ENCODE data around the gene EXOSC5. TPM values are rescaled to one million over a fixed set of nuclear protein-coding genes. Genes with fewer than 3 reads are reported as not detected.
"Not testable (repeated sequence)": the region's sequence is repeated elsewhere in the genome, so short reads cannot be mapped to it uniquely, and the experiment has no call there.

EXOSC5 gene
- total RNA-seq: 50.4 and 54.3 TPM in 2 replicates

DNA sequence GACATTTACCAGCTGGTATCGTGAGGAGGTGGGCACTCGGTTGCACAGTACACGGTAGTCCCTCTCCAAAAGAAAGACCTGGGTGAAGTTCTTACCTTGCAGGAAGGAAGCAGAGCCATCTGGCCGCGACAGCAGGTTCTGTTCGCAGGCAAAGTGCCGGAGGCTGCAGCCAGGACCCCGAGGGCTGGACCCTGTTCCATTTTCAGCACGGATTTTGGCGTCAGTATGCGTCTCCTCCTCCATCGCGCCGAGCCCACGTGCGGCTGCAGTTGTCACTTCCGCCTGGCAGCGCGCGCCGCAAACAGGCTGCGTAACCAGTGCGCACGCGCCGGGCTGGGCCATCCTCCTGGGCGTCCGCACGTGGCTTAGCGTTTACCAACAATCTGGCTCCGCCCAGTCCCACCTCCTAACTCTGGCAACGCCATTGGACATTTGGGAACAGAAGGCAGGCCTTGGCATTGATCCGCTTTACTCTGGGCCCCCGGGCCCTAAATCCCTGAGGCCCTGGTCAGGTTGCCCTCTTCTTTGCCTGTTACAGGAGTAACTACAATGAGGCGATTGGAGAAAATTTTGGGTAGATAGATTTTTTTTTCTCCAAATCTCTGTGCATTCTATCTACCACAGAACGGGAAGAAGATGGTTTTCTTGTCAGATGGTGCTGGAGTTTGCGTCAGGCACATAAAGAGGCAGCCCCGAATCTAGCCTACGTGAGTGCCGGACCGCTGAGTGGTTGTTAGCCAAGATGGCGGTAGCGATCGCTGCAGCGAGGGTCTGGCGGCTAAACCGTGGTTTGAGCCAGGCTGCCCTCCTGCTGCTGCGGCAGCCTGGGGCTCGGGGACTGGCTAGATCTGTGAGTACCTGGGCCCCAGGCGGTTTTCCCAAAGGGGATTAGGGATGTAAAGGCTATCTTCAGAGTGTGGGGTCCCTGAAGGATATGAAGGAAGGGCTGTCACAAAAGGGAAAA lies at the start of gene EXOSC5, which contains the start of gene BCKDHA:
Gene EXOSC5 (minus strand): TSS at position 274 of the 964 bp plus-strand sequence. CDS start 31 bp downstream, at position 243.
Gene BCKDHA (plus strand): TSS at position 733 of the 964 bp plus-strand sequence. CDS start 10 bp downstream, at position 743.
- peak within 1 kb of the TSS; percentile 95 for H3K4me3 Mint-ChIP-seq (ENCODE audit: low read depth)
- DNase-seq (ENCODE audit: low spot score): peak; percentile 99
- intact Hi-C loops (cut with micrococcal nuclease): loop anchor here (1.0 kb wide), 3 partner anchors 34 to 133 kb away; partner anchors contain the start of genes DMAC2 and HNRNPUL1
- H3K4me1 Mint-ChIP-seq (ENCODE audit: low read depth): peaks cover 26% of the 10 kb centered on the region
- no peaks in the 10 kb centered on the region for H3K9me3 Mint-ChIP-seq
- H3K27me3 Mint-ChIP-seq (ENCODE audit: low read depth): no peaks in the 10 kb centered on the region
- H3K36me3 Mint-ChIP-seq (ENCODE audit: low read depth): peaks cover 18% of the 10 kb centered on the region
- H3K27ac Mint-ChIP-seq: peak within 1 kb of the TSS; percentile 99

GRCh38 chr19:41445575-41445974 lies 48.4 kb upstream of the EXOSC5 start:
- intact Hi-C loops (cut with micrococcal nuclease): no loop called here
- no peak for DNase-seq (ENCODE audit: low spot score)
- peaks cover 11% of the 10 kb centered on the region for H3K4me1 Mint-ChIP-seq (ENCODE audit: low read depth)
- no peaks in the 10 kb centered on the region for H3K36me3 Mint-ChIP-seq (ENCODE audit: low read depth)
- H3K27me3 Mint-ChIP-seq (ENCODE audit: low read depth): peaks cover 3% of the 10 kb centered on the region
- no peaks in the 10 kb centered on the region for H3K9me3 Mint-ChIP-seq
- no peak overlapping the region for H3K4me3 Mint-ChIP-seq (ENCODE audit: low read depth)
- no peak overlapping the region for H3K27ac Mint-ChIP-seq

DNA sequence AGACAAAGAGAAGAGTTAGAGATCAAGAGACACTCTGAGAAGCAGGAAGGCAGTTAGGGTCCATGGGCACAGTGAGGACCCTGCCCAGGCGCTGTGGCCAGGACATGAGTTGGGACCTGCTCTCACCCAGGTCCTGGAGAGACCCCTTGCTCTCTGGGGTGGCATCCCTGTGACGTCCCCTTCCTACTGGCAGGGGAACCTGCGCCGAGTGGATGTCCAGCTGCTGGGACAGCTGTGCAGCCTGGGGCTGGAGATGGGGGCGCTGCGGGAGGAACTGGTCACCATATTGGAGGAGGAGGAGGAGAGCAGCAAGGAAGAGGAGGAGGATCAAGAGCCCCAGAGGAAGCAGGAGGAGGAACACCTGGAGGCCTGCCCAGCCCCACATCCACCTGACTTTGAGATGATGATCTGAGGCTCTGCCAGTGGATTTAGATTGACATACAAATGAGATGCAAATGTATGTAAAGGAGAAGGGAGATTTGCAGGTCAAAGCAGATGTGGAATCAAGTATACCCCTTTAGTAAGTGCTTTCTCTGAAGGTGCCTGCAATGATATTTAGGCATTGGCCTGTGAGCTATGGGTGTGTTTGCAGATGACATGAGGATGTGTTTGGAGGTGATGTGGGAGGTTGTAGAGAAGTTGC lies 46.8 kb upstream of the EXOSC5 start:
- Mint-ChIP-seq H3K4me3 (ENCODE audit: low read depth) (no peak overlapping the region), H3K27ac (no peak overlapping the region), H3K36me3 (ENCODE audit: low read depth) (no peaks in the 10 kb centered on the region), H3K9me3 (no peaks in the 10 kb centered on the region), H3K4me1 (ENCODE audit: low read depth) (peaks cover 8% of the 10 kb centered on the region), H3K27me3 (ENCODE audit: low read depth) (peaks cover 3% of the 10 kb centered on the region)
- intact Hi-C loops (cut with micrococcal nuclease): no loop called here
- DNase-seq (ENCODE audit: low spot score): no peak

- H3K36me3 Mint-ChIP-seq (ENCODE audit: low read depth): peaks cover 6% of the 10 kb centered on the region
- DNase-seq (ENCODE audit: low spot score): no peak
- intact Hi-C loops (cut with micrococcal nuclease): no loop called here
- peaks cover 12% of the 10 kb centered on the region for H3K4me1 Mint-ChIP-seq (ENCODE audit: low read depth)
- no peak within 1 kb of the TSS for H3K27ac Mint-ChIP-seq
- H3K9me3 Mint-ChIP-seq: no peaks in the 10 kb centered on the region
- no peak within 1 kb of the TSS for H3K4me3 Mint-ChIP-seq (ENCODE audit: low read depth)
- peaks cover 3% of the 10 kb centered on the region for H3K27me3 Mint-ChIP-seq (ENCODE audit: low read depth)
Observed at GRCh38 chr19:41442473-41443355, 45.6 kb upstream of the EXOSC5 start, which contains the start of gene ERICH4. Gene ERICH4 (plus strand): TSS chr19:41443156. CDS start chr19:41443170, 14 bp downstream.

- peaks cover 13% of the 10 kb centered on the region for H3K36me3 Mint-ChIP-seq (ENCODE audit: low read depth)
- H3K4me1 Mint-ChIP-seq (ENCODE audit: low read depth): peaks cover 10% of the 10 kb centered on the region
- no peak for DNase-seq (ENCODE audit: low spot score)
- H3K27ac Mint-ChIP-seq: no peak overlapping the region
- intact Hi-C loops (cut with micrococcal nuclease): no loop called here
- H3K9me3 Mint-ChIP-seq: no peaks in the 10 kb centered on the region
- no peaks in the 10 kb centered on the region for H3K27me3 Mint-ChIP-seq (ENCODE audit: low read depth)
- H3K4me3 Mint-ChIP-seq (ENCODE audit: low read depth): no peak overlapping the region
Observed at GRCh38 chr19:41441321-41441945, 44.3 kb upstream of the EXOSC5 start.

DNA sequence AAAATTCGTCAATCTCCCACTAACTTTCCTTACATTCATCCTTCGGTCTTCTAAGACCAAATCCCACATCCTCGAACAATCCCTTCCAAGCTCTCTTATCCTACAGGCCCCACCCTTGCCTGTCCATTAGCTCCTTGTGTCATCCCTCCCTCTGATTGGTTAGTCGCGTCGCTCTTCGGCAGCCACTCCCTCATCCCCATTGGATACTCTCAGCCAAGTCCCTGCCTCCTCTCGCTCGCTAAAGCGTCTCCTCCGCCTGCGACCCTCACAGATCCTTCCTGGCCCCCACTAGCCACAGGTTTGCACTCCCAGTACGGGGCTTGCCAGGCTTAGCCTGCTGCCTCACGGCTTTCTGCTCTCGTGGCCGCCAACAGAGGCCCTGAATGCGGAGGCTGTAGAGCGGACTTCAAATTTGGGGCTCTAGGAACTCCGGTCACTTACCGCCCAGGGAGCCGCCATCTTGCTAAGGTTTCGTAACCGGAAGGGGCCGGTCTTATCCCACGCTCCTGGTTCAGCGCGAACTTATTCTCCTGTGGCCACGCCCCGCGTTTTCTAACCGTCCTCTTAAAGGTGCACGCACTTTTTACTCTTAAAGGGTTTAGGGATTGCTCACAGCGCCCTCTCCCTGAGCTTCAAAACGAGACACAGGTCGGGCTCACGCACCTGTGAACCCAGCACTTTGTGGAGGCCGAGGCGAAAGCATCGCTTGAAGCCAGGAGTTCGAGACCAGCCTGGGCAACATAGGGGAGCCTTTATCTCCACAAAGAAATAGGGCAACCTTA lies 42.5 kb upstream of the EXOSC5 start, which contains the start of gene DMAC2:
Gene DMAC2 (minus strand): TSS at position 472 of the 782 bp plus-strand sequence. CDS start 13 bp downstream, at position 459.
- DNase-seq (ENCODE audit: low spot score): peak; percentile 95
- H3K27me3 Mint-ChIP-seq (ENCODE audit: low read depth): no peaks in the 10 kb centered on the region

DNA sequence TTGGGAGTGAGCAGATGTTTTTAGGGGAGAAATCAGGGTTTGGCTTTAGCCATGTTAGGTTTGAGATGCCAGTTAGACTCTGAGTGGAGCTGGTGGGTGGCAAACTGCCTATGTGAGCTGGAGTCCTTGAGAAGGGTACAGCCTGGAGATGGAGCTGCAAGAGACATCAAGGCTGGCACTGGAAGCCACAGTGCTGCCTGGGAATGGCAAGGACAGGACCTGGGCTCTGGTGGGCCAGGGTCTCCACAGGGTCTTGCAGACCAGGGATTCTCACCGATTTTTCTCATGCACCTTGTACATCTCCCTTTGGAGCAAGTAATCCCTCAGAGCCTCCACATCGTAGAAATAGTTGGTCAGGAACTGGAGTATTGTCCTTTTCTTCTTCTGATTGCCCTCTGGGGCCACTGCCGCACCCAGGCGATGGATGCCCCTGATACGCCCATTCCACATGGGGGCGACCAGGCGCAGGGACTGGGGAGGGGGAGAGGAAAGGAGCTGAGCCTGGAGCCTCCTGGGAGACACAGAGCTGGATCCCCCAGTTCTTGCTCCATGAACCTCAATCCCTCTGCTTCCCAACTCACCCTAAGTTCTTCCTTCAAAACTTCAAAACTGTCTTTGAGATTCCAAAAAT lies 40.9 kb upstream of the EXOSC5 start:
- Mint-ChIP-seq H3K4me3 (ENCODE audit: low read depth) (peak overlapping the region; percentile 38), H3K9me3 (no peaks in the 10 kb centered on the region), H3K4me1 (ENCODE audit: low read depth) (peaks cover 13% of the 10 kb centered on the region), H3K27ac (peak overlapping the region; percentile 18), H3K36me3 (ENCODE audit: low read depth) (peaks cover 19% of the 10 kb centered on the region), H3K27me3 (ENCODE audit: low read depth) (no peaks in the 10 kb centered on the region)
- DNase-seq (ENCODE audit: low spot score): no peak
- intact Hi-C loops (cut with micrococcal nuclease): no loop called here

More for the DNA sequence above, 42.5 kb upstream of the EXOSC5 start, which contains the start of gene DMAC2:
- no peak within 1 kb of the TSS for H3K27ac Mint-ChIP-seq
- no peak within 1 kb of the TSS for H3K4me3 Mint-ChIP-seq (ENCODE audit: low read depth)
- peaks cover 10% of the 10 kb centered on the region for H3K4me1 Mint-ChIP-seq (ENCODE audit: low read depth)
- intact Hi-C loops (cut with micrococcal nuclease): loop anchor here (1.0 kb wide), 1 partner anchor 42 kb away; the partner anchor contains the start of genes BCKDHA and EXOSC5
- no peaks in the 10 kb centered on the region for H3K9me3 Mint-ChIP-seq
- peaks cover 15% of the 10 kb centered on the region for H3K36me3 Mint-ChIP-seq (ENCODE audit: low read depth)

DNA sequence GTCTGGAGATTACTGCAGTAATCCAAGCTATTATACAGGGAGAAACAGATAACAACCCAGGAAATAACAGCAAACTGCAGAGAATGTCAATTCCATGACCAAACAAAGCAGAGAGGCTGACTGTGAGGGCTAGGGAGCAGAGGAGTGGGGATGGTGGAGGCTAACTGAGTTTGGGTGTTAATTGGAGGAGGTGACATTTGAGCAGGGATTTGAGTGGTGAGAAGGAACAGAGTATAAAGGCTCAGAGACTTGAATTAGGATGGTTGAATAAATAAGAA lies 39.5 kb upstream of the EXOSC5 start:
- intact Hi-C loops (cut with micrococcal nuclease): no loop called here
- no peaks in the 10 kb centered on the region for H3K27me3 Mint-ChIP-seq (ENCODE audit: low read depth)
- H3K4me1 Mint-ChIP-seq (ENCODE audit: low read depth): peaks cover 14% of the 10 kb centered on the region
- H3K36me3 Mint-ChIP-seq (ENCODE audit: low read depth): peaks cover 34% of the 10 kb centered on the region
- no peaks in the 10 kb centered on the region for H3K9me3 Mint-ChIP-seq
- no peak for DNase-seq (ENCODE audit: low spot score)
- no peak overlapping the region for H3K27ac Mint-ChIP-seq
- no peak overlapping the region for H3K4me3 Mint-ChIP-seq (ENCODE audit: low read depth)

GRCh38 chr19:41435936-41436673 lies 38.9 kb upstream of the EXOSC5 start:
- no peak for DNase-seq (ENCODE audit: low spot score)
- H3K36me3 Mint-ChIP-seq (ENCODE audit: low read depth): peaks cover 39% of the 10 kb centered on the region
- intact Hi-C loops (cut with micrococcal nuclease): no loop called here
- H3K4me3 Mint-ChIP-seq (ENCODE audit: low read depth): no peak overlapping the region
- H3K9me3 Mint-ChIP-seq: no peaks in the 10 kb centered on the region
- H3K4me1 Mint-ChIP-seq (ENCODE audit: low read depth): peaks cover 16% of the 10 kb centered on the region
- H3K27me3 Mint-ChIP-seq (ENCODE audit: low read depth): no peaks in the 10 kb centered on the region
- H3K27ac Mint-ChIP-seq: no peak overlapping the region

GRCh38 chr19:41435376-41435775 lies 38.2 kb upstream of the EXOSC5 start:
- peaks cover 14% of the 10 kb centered on the region for H3K4me1 Mint-ChIP-seq (ENCODE audit: low read depth)
- H3K27me3 Mint-ChIP-seq (ENCODE audit: low read depth); H3K4me3 Mint-ChIP-seq (ENCODE audit: low read depth); intact Hi-C loops (cut with micrococcal nuclease); H3K9me3 Mint-ChIP-seq; H3K27ac Mint-ChIP-seq; DNase-seq (ENCODE audit: low spot score): not testable (repeated sequence)
- H3K36me3 Mint-ChIP-seq (ENCODE audit: low read depth): peaks cover 42% of the 10 kb centered on the region

Measured in activated T-helper 2 cell treated with anti-CD3 and anti-CD28 coated beads, Interferon-gamma antibody, Interleukin-2, Interleukin-4, amounts not matched to agents 10 μg/mL and 5 μg/mL and 100 μg/mL, durations not matched to agents 14 hours and 24 hours and 36 hours (primary cell).